HepG2 (cell line): ENCODE data around the gene COBL. TPM values are rescaled to one million over a fixed set of nuclear protein-coding genes. Genes with fewer than 3 reads are reported as not detected.

Experiments
- ATAC-seq: fragments of 200-7000 bp; cut with Tn5 transposase; 3 replicates; pipeline ENCODE4 v1.9.1; 2020; ENCODE audit warnings: mild to moderate bottlenecking, moderate library complexity
- BruUV-seq: library from RNA; stranded (reverse); fragments of 400-500 nt; replicated peaks from 2 replicates; lab custom pipeline; 2021; lab: Mats Ljungman, UMichigan
- CTCF ChIA-PET: fragments of 300-600 bp; formaldehyde crosslinking; extraction: SDS; loops from one replicate; lab custom pipeline; 2021; ENCODE audit warnings: low total read pairs, inconsistent platforms, low intra/inter-chr PET ratio; lab: Yijun Ruan, JAX
- POLR2A ChIA-PET: fragments of 350-600 bp; sonication (Branson Sonifier 250); formaldehyde crosslinking; loops from one replicate; lab custom pipeline; 2020; ENCODE audit warnings: antibody characterized with exemption, inconsistent platforms; lab: Yijun Ruan, JAX
- DNase-seq: peaks from one replicate; pipeline ENCODE4 v3.0.0-alpha.2; 2015; ENCODE audit warnings: low spot score
- FAIRE-seq: peaks from 3 replicates; lab custom pipeline; 2011; peaks lifted over from hg19 to GRCh38; lab: Jason Lieb, UNC
- H2AFZ ChIP-seq: one replicate; pipeline ENCODE4 v1.6.1; 2011; ENCODE audit warnings: low read length, inconsistent platforms
- H3K27ac ChIP-seq: fragments of 300-600 bp; 3 replicates; pipeline ENCODE4 v1.8.0; 2011; ENCODE audit warnings: mixed run types, mild to moderate bottlenecking, mixed read lengths, low read length, inconsistent platforms; ENCODE audit not compliant: insufficient read depth; ENCODE audit errors: extremely low read length
- H3K27me3 ChIP-seq, 2 experiments: fragments of 200-600 bp in 1 of 2; 2 replicates in 1 of 2; 3 replicates in 1 of 2; pipeline versions ENCODE4 v1.6.0 to v1.8.0; 2011; ENCODE audit warnings: low read length in 2 of 2, mild to moderate bottlenecking in 2 of 2, moderate library complexity in 2 of 2, inconsistent platforms in 1 of 2; ENCODE audit not compliant: insufficient read depth in 2 of 2, control insufficient read depth in 1 of 2
- H3K36me3 ChIP-seq, 2 experiments: fragments of 200-600 bp in 1 of 2; replicated peaks in 1 of 2; 2 replicates in 1 of 2; 3 replicates in 1 of 2; pipeline versions ENCODE4 v1.5.1 to v1.8.0; 2011; ENCODE audit warnings: low read length in 2 of 2, inconsistent platforms in 1 of 2; ENCODE audit not compliant: insufficient read depth in 2 of 2, control insufficient read depth in 1 of 2
- H3K4me1 ChIP-seq: 2 replicates; pipeline ENCODE4 v1.5.1; 2012; ENCODE audit warnings: low read length, inconsistent platforms; ENCODE audit not compliant: insufficient read depth
- H3K4me2 ChIP-seq: 2 replicates; pipeline ENCODE4 v1.6.0; 2011; ENCODE audit warnings: low read depth, low read length, inconsistent platforms
- H3K4me3 ChIP-seq, 3 experiments: fragments of 200-600 bp in 1 of 3; sonication (generic), shearing (Covaris generic) in 1 of 3; replicated peaks in 1 of 3; 2 replicates each; pipeline ENCODE4 v1.5.1; 2011 to 2016; ENCODE audit warnings: low read length in 3 of 3, inconsistent platforms in 2 of 3, low read depth in 2 of 3, mild to moderate bottlenecking in 2 of 3, control low read depth in 1 of 3, mixed read lengths in 1 of 3; ENCODE audit not compliant: insufficient read depth in 1 of 3
- H3K79me2 ChIP-seq: one replicate; pipeline ENCODE4 v1.6.1; 2011; ENCODE audit warnings: low read length, inconsistent platforms; ENCODE audit not compliant: insufficient read depth
- H3K9ac ChIP-seq: 2 replicates; pipeline ENCODE4 v1.6.0; 2011; ENCODE audit warnings: mild to moderate bottlenecking, low read depth, low read length, inconsistent platforms; ENCODE audit not compliant: insufficient read depth
- H3K9me3 ChIP-seq: 2 replicates; pipeline ENCODE4 v1.5.1; 2012; ENCODE audit warnings: mild to moderate bottlenecking, low read length
- H4K20me1 ChIP-seq: 2 replicates; pipeline ENCODE4 v1.6.0; 2011; ENCODE audit warnings: inconsistent platforms, mild to moderate bottlenecking, low read length, moderate library complexity; ENCODE audit not compliant: insufficient read depth
- HNRNPLL ChIP-seq: fragments of 200-400 bp; formaldehyde crosslinking; IDR thresholded peaks from 2 replicates; pipeline ENCODE4 v1.6.1; 2017; ENCODE audit warnings: mild to moderate bottlenecking, low read depth, low read length; ENCODE audit not compliant: poor library complexity, severe bottlenecking
- MIXL1 ChIP-seq: IDR thresholded peaks from 2 replicates; pipeline ENCODE4 v1.6.1; 2016
- MYNN ChIP-seq: sonication (generic); formaldehyde crosslinking; IDR thresholded peaks from 2 replicates; pipeline ENCODE4 v1.4.0; 2020; ENCODE audit warnings: mild to moderate bottlenecking, low read depth, missing genetic modification reagents
- ZNF431 ChIP-seq: sonication (generic); formaldehyde crosslinking; IDR thresholded peaks from 2 replicates; pipeline ENCODE4 v1.9.0; 2022; ENCODE audit warnings: missing genetic modification reagents, low read depth, mild to moderate bottlenecking, borderline replicate concordance
- ZSCAN25 ChIP-seq: sonication (generic); formaldehyde crosslinking; IDR thresholded peaks from 2 replicates; pipeline ENCODE4 v1.8.0; 2022; ENCODE audit warnings: mild to moderate bottlenecking, missing genetic modification reagents
- WGBS: methylation state at CpG from one replicate; pipeline ENCODE4 v1.1.6; 2017; ENCODE audit warnings: low lambda C conversion rate; 5-methylcytosine and 5-hydroxymethylcytosine counted together
- in situ Hi-C: cut with HindIII; loops from 2 replicates; pipeline ENCODE4 v1.10.0; 2017; ENCODE audit warnings: low pct_unique_long_range_greater_than_20kb; ENCODE audit not compliant: extremely low pct_ligation_motif_present
- intact Hi-C: fragments of 100-400 bp; cut with micrococcal nuclease; formaldehyde crosslinking; loops from one replicate; pipeline ENCODE4 v1.10.0; 2022; ENCODE audit not compliant: unreplicated experiment
- polyA plus RNA-seq, 8 experiments: library from polyadenylated mRNA; depleted of rRNA in 3 of 8; stranded (reverse) in 7 of 8; unstranded in 1 of 8; fragments of >200 nt; fragmentation: Illumina TruSeq in 4 of 8; extraction: Trizol in 4 of 8; gene quantifications; 2 replicates each; pipeline versions ENCODE4 v1.2.1 to v1.2.3, GENCODE V29; 2011 to 2016; ENCODE audit warnings: low read depth in 4 of 8, missing spikeins in 1 of 8, mixed read lengths in 1 of 8; ENCODE audit not compliant: insufficient read depth in 1 of 8
- total RNA-seq, 5 experiments: library from RNA; depleted of rRNA; stranded (reverse); fragments of >200 nt; fragmentation: Illumina TruSeq; extraction: Trizol; gene quantifications; 2 replicates each; pipeline ENCODE4 v1.2.3, GENCODE V29; 2016; ENCODE audit warnings: low read depth in 1 of 5
- TF ChIP-seq, protein P1 (sequence below): sonication (generic); formaldehyde crosslinking; IDR thresholded peaks from 2 replicates; pipeline ENCODE4 v1.8.0; 2022; ENCODE audit warnings: mild to moderate bottlenecking, missing genetic modification reagents, moderate library complexity
- TF ChIP-seq, protein P2 (sequence below), 2 experiments: fragments of 450-650 bp in 1 of 2; sonication (generic) in 1 of 2; formaldehyde crosslinking in 1 of 2; IDR thresholded peaks; 2 replicates each; pipeline versions ENCODE4 v1.6.1 to v1.8.0; 2016 to 2022; ENCODE audit warnings: antibody characterized with exemption in 1 of 2, mild to moderate bottlenecking in 1 of 2, missing genetic modification reagents in 1 of 2

The COBL gene
- total and polyA plus RNA-seq, 2 of the 13 experiments (the other 11 are each of a cell fraction or from before 2014, with no cell fraction given), result 3.8 to 4.9 TPM

DNA sequence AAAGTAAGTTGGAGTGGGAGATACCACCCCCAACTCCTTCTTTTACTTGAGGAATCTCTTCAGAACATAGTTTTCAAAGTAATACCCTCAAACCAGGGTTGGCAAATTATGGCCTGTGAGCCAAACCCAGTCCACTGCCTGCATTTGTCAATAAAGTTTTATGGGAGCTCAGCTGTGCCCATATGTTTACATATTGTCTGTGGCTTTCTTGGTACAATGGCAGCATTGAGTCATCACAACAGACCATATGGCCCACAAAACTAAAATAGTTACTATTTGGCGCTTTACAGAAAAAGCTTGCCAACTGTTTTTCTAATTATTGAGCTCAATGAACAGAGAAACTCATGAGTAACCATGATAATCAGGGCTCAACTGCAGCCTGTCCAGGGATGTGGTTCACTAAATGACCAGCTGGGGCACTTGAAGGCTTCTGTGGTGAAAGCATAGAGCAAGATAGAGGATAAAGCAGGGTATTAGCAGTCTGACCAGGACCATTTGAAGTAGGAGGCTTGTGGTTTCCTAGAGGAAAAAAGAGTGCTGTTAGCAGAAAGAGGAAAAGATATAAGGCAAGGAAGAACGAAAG lies 337.9 kb downstream of the COBL start:
- DNase-seq (peak; percentile 10), ATAC-seq (peak; percentile 81), FAIRE-seq (no peak)
- intact Hi-C loops (no loop called here), in situ Hi-C loops (no loop called here)
- CTCF ChIA-PET, result no interaction called here
- H3K4me3 ChIP-seq, result no peak overlapping the region
- no peak overlapping the region for H3K27ac ChIP-seq
- H3K36me3 ChIP-seq, result no peaks in the 10 kb centered on the region
- no peaks in the 10 kb centered on the region for H3K4me1 ChIP-seq
- no peaks in the 10 kb centered on the region for H4K20me1 ChIP-seq
- H3K79me2 ChIP-seq, result no peaks in the 10 kb centered on the region
- no peak overlapping the region for H2AFZ ChIP-seq
- H3K4me2 ChIP-seq, result no peak overlapping the region
- H3K27me3 ChIP-seq, result no peaks in the 10 kb centered on the region
- TF ChIP-seq ZNF431 (CRISPR knock-in tag), result no peak
- no peak for TF ChIP-seq MIXL1 (CRISPR knock-in tag)
- no peak for TF ChIP-seq HNRNPLL
- TF ChIP-seq, protein P1, sequence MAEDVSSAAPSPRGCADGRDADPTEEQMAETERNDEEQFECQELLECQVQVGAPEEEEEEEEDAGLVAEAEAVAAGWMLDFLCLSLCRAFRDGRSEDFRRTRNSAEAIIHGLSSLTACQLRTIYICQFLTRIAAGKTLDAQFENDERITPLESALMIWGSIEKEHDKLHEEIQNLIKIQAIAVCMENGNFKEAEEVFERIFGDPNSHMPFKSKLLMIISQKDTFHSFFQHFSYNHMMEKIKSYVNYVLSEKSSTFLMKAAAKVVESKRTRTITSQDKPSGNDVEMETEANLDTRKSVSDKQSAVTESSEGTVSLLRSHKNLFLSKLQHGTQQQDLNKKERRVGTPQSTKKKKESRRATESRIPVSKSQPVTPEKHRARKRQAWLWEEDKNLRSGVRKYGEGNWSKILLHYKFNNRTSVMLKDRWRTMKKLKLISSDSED (CRISPR knock-in tag), result no peak
- TF ChIP-seq, protein P2, sequence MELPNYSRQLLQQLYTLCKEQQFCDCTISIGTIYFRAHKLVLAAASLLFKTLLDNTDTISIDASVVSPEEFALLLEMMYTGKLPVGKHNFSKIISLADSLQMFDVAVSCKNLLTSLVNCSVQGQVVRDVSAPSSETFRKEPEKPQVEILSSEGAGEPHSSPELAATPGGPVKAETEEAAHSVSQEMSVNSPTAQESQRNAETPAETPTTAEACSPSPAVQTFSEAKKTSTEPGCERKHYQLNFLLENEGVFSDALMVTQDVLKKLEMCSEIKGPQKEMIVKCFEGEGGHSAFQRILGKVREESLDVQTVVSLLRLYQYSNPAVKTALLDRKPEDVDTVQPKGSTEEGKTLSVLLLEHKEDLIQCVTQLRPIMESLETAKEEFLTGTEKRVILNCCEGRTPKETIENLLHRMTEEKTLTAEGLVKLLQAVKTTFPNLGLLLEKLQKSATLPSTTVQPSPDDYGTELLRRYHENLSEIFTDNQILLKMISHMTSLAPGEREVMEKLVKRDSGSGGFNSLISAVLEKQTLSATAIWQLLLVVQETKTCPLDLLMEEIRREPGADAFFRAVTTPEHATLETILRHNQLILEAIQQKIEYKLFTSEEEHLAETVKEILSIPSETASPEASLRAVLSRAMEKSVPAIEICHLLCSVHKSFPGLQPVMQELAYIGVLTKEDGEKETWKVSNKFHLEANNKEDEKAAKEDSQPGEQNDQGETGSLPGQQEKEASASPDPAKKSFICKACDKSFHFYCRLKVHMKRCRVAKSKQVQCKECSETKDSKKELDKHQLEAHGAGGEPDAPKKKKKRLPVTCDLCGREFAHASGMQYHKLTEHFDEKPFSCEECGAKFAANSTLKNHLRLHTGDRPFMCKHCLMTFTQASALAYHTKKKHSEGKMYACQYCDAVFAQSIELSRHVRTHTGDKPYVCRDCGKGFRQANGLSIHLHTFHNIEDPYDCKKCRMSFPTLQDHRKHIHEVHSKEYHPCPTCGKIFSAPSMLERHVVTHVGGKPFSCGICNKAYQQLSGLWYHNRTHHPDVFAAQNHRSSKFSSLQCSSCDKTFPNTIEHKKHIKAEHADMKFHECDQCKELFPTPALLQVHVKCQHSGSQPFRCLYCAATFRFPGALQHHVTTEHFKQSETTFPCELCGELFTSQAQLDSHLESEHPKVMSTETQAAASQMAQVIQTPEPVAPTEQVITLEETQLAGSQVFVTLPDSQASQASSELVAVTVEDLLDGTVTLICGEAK (IDR thresholded peaks at IDR 0.05), result no peak
- TF ChIP-seq, protein P2 (CRISPR knock-in tag; IDR thresholded peaks at IDR 0.05), result peak; percentile 48; the same call in 1 of the 2 replicates
- TF ChIP-seq MYNN, result no peak
- TF ChIP-seq ZSCAN25 (CRISPR knock-in tag), result no peak
- TF ChIP-seq, all 625 proteins: peak for 1
- BruUV-seq, result no TSS peak
- no peak overlapping the region for H3K9ac ChIP-seq
- H3K9me3 ChIP-seq, result no peaks in the 10 kb centered on the region
- POLR2A ChIA-PET, result no interaction called here
- WGBS, result 48% methylated on average over 2 of the region's 2 CpGs
